Heart left ventricle (tissue), 16 donors: ENCODE data around the gene FAXDC2. TPM values are rescaled to one million over a fixed set of nuclear protein-coding genes. Genes with fewer than 3 reads are reported as not detected.

Source experiments
- ATAC-seq, 4 donors: fragments of 200-7000 bp; cut with Tn5 transposase; one replicate each; pipeline ENCODE4 v1.9.1; 2020 to 2022; ENCODE audit warnings: moderate library complexity in 4 of 4, mild to moderate bottlenecking in 3 of 4, moderate number of reproducible peaks in 1 of 4
- DNase-seq, 5 donors: peaks; one replicate each; pipeline ENCODE4 v3.0.0-alpha.2; 2020
- H3K27ac ChIP-seq, 12 donors: fragments of 200-600 bp; sonication (generic) in 4 of 12; one replicate each; pipeline versions ENCODE4 v1.5.0 to v1.8.0; 2016 to 2022; ENCODE audit warnings: mild to moderate bottlenecking in 2 of 12
- H3K27me3 ChIP-seq, 9 donors: fragments of 200-600 bp; sonication (generic) in 2 of 9; one replicate each; pipeline versions ENCODE4 v1.5.1 to v1.8.0; 2016 to 2022; ENCODE audit warnings: mild to moderate bottlenecking in 3 of 9
- H3K36me3 ChIP-seq, 9 donors: fragments of 200-600 bp; sonication (generic) in 2 of 9; one replicate each; pipeline versions ENCODE4 v1.5.0 to v1.8.0; 2018 to 2022; ENCODE audit warnings: mild to moderate bottlenecking in 2 of 9
- H3K4me1 ChIP-seq, 12 donors: fragments of 200-600 bp; sonication (generic) in 4 of 12; one replicate each; pipeline versions ENCODE4 v1.5.0 to v1.8.0; 2016 to 2022; ENCODE audit warnings: mild to moderate bottlenecking in 3 of 12
- H3K4me3 ChIP-seq, 12 donors: fragments of 200-600 bp; sonication (generic) in 4 of 12; one replicate each; pipeline versions ENCODE4 v1.5.0 to v1.8.0; 2017 to 2022; ENCODE audit warnings: mild to moderate bottlenecking in 9 of 12, moderate library complexity in 4 of 12
- H3K9me3 ChIP-seq, 12 donors: fragments of 200-600 bp; sonication (generic) in 4 of 12; one replicate each; pipeline versions ENCODE4 v1.5.0 to v1.8.0; 2016 to 2022; ENCODE audit warnings: mild to moderate bottlenecking in 1 of 12
- POLR2A ChIP-seq, 2 donors: fragments of 450-650 bp; IDR thresholded peaks; one replicate each; pipeline ENCODE4 v1.6.1; 2017; ENCODE audit warnings: antibody characterized with exemption in 2 of 2, mild to moderate bottlenecking in 2 of 2, moderate library complexity in 2 of 2
- WGBS, 4 donors: extraction: QIAGEN DNeasy Blood & Tissue Kit in 2 of 4; methylation state at CpG; one replicate each; pipeline versions ENCODE4 v1.1.5 to v1.1.7; 2013 to 2018; 5-methylcytosine and 5-hydroxymethylcytosine counted together
- intact Hi-C, 10 donors: fragments of 100-400 bp; cut with DNase I; formaldehyde crosslinking; loops; one replicate each; pipeline versions ENCODE4 v1.11.1 to v1.14.2; 2022
- polyA plus RNA-seq, 2 donors: library from polyadenylated mRNA; stranded (reverse); fragments of 200-250 nt; gene quantifications; one replicate each; pipeline ENCODE4 v1.2.3, GENCODE V29; 2013
- total RNA-seq, 9 donors: library from RNA; depleted of rRNA in 2 of 9; stranded (reverse); fragments of >200 nt in 2 of 9; fragmentation: NEBNext Ultra II Directional in 3 of 9; extraction: Animal tissue kit (Norgen Biotek cat#: 25700) in 3 of 9; gene quantifications; one replicate each; pipeline versions ENCODE4 v1.1.0 to v1.2.4, GENCODE V29; 2016 to 2023
- TF ChIP-seq, protein P1 (sequence below), 12 donors: fragments of 200-600 bp; sonication (generic) in 4 of 12; IDR thresholded peaks; one replicate each; pipeline versions ENCODE4 v1.5.0 to v1.8.0; 2018 to 2022; ENCODE audit warnings: antibody characterized with exemption in 12 of 12, mild to moderate bottlenecking in 5 of 12
- donor health status: ischemic (EF 13 %, LVEDD 7.1; RV severe dilation, severe dysfunction).
- donor health status: healthy with polysubstance abuse.
- donor health status: DM: no; HTN: yes; CAD: no.
- donor health status: DM: no; HTN: no; CAD: no.
- donor health status: ischemic (EF 25% LVEDD 6.9; RV normal size, moderate dysfunction).
- donor health status: ischemic (EF 25% LVEDD 5.7; RV mildly dilated, moderate dysfunction).
- donor health status: healthy.
- donor health status: DM: yes; HTN: yes; CAD: no.
- donor health status: ischemic (EF 35%, LVEDD 5.7; RV mildly dilated, moderate dysfunction).
- donor health status: nonischemic (EF 11% LVEDD 7.7; RV severe dilation, severe dysfunction).
- donor health status: DM: yes; HTN: yes; CAD: no.
- donor health status: PGD.
- donor health status: ischemic (EF 29% LVEDD 5.4; RV normal size, mild dysfunction).
- donor health status: nonischemic (EF 23%, LVEDD 6.1; RV moderate dilation, normal function).

FAXDC2 gene
- total and polyA plus RNA-seq, 11 donors = 5.3 to 39.5 (median 21.9) TPM

DNA sequence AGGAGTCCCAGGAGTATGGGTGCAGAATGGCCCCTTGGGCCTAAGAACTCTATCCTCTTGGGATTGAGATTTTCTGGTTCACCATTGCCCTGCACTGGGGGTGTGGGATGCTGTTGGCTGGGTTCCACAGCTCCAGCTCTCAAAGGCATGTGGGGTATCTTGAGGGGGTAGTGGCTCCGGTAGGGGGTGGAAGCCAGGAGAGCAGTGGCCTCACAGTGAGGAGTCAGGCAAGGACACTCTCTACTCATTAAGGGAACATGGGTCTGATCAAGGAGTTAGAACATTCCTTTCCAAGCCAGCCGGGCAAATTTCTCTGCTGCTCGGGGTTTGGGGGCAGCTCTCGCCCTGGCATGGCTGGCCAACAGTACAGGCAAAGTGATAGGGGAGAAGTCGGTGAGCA lies 62.2 kb downstream of the FAXDC2 start:
- intact Hi-C loops = no loop called here
- ATAC-seq = peak; percentile 46 to 61 (median 54)
- no peaks in the 10 kb centered on the region for H3K9me3 ChIP-seq

GRCh38 chr5:154786414-154786813 lies 64.0 kb downstream of the FAXDC2 start:
- Histone ChIP-seq H3K36me3 (peaks cover 0 to 16% (median 12%) of the 10 kb centered on the region in 9 donors), H3K27ac (no peak overlapping the region), H3K27me3 (no peaks in the 10 kb centered on the region), H3K4me3 (no peak overlapping the region), H3K9me3 (no peaks in the 10 kb centered on the region), H3K4me1 (peaks cover 14 to 82% (median 65%) of the 10 kb centered on the region in 12 donors)
- intact Hi-C loops = no loop called here
- TF ChIP-seq POLR2A (IDR thresholded peaks at IDR 0.05) = no peak
- TF ChIP-seq, protein P1, sequence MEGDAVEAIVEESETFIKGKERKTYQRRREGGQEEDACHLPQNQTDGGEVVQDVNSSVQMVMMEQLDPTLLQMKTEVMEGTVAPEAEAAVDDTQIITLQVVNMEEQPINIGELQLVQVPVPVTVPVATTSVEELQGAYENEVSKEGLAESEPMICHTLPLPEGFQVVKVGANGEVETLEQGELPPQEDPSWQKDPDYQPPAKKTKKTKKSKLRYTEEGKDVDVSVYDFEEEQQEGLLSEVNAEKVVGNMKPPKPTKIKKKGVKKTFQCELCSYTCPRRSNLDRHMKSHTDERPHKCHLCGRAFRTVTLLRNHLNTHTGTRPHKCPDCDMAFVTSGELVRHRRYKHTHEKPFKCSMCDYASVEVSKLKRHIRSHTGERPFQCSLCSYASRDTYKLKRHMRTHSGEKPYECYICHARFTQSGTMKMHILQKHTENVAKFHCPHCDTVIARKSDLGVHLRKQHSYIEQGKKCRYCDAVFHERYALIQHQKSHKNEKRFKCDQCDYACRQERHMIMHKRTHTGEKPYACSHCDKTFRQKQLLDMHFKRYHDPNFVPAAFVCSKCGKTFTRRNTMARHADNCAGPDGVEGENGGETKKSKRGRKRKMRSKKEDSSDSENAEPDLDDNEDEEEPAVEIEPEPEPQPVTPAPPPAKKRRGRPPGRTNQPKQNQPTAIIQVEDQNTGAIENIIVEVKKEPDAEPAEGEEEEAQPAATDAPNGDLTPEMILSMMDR (IDR thresholded peaks at IDR 0.05) = no peak
- no peak for DNase-seq
- ATAC-seq = no peak
- 43 to 86% (median 59%) methylated on average over 2 of the region's 2 CpGs for WGBS, 4 donors

More for the DNA sequence above, 62.2 kb downstream of the FAXDC2 start:
- H3K4me1 ChIP-seq = peaks cover 6 to 76% (median 49%) of the 10 kb centered on the region in 12 donors
- no peak for DNase-seq
- H3K4me3 ChIP-seq = no peak overlapping the region
- H3K36me3 ChIP-seq = peaks cover 0 to 34% (median 30%) of the 10 kb centered on the region in 9 donors
- H3K27me3 ChIP-seq = no peaks in the 10 kb centered on the region
- TF ChIP-seq POLR2A (IDR thresholded peaks at IDR 0.05) = no peak
- TF ChIP-seq, protein P1 (IDR thresholded peaks at IDR 0.05) = no peak
- H3K27ac ChIP-seq = peak overlapping the region; percentile 0 to 59 (median 32)
- WGBS, 4 donors = 28 to 51% (median 34%) methylated on average over 5 of the region's 5 CpGs

- no peak for DNase-seq
- intact Hi-C loops = no loop called here
- no peak for ATAC-seq
- no peak for TF ChIP-seq POLR2A (IDR thresholded peaks at IDR 0.05)
- TF ChIP-seq, protein P1 (IDR thresholded peaks at IDR 0.05) = no peak
- H3K27me3 ChIP-seq = no peaks in the 10 kb centered on the region
- H3K4me3 ChIP-seq = no peak overlapping the region
- 82 to 92% (median 87%) methylated on average over 2 of the region's 2 CpGs for WGBS, 4 donors
- H3K9me3 ChIP-seq = no peaks in the 10 kb centered on the region
- peaks cover 14 to 97% (median 76%) of the 10 kb centered on the region in 12 donors for H3K4me1 ChIP-seq
- peak overlapping the region in 2 of 12 donors; percentile 12 to 60 for H3K27ac ChIP-seq
- no peaks in the 10 kb centered on the region for H3K36me3 ChIP-seq
Measured at GRCh38 chr5:154784856-154785255, 65.5 kb downstream of the FAXDC2 start.

DNA sequence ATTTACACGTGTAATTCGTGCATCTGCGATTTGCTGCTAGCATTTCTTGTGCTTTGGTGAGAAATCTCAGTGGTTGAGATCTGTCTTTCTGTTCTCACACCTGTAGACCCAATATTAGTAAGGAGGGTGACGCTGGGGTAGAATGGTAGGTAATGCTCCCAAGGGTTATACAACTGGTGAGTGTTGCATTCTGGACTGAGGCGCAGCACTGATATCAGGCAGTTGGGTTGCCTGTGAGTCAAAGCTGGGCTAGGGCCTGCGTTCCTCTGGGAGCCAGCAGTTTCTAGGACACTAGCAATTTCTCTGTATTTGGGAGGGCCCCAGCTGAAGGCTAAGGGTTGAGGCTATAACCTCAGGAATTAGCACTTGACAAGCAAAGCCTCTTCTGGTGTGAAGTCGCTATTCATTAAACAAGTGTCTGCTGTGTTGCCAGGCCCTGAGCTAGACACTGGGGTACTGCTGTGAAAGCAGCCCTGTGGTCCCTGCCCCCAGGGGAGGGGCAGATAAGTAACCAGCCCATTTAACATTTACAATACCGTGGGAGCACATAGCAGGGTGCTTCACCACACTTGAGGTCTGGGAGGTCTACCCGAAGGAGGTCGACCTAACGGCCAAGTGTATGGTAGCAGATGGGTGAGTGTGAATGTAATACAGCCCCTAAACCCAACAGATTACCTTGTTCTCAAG lies 66.5 kb downstream of the FAXDC2 start:
- H3K4me3 ChIP-seq = no peak overlapping the region
- ATAC-seq = peak; percentile 56 to 75 (median 72)
- peak in 2 of 5 donors; percentile 54 to 67 for DNase-seq
- no peaks in the 10 kb centered on the region for H3K36me3 ChIP-seq
- no peaks in the 10 kb centered on the region for H3K9me3 ChIP-seq
- peaks cover 14 to 99% (median 85%) of the 10 kb centered on the region in 12 donors for H3K4me1 ChIP-seq
- peak overlapping the region; percentile 12 to 64 (median 55) for H3K27ac ChIP-seq
- H3K27me3 ChIP-seq = no peaks in the 10 kb centered on the region
- 55 to 63% (median 61%) methylated on average over 11 of the region's 11 CpGs for WGBS, 4 donors
- TF ChIP-seq POLR2A (IDR thresholded peaks at IDR 0.05) = no peak
- TF ChIP-seq, protein P1 (IDR thresholded peaks at IDR 0.05) = no peak
- intact Hi-C loops = no loop called here
